Nephron progenitor cell (in vitro differentiated cells): ENCODE measurements around the gene LMX1B.

Source experiments
- DNase-seq: peaks from one replicate; pipeline ENCODE4 v3.0.0; 2021
- H3K27ac Mint-ChIP-seq: 2 replicates; pipeline ENCODE4 v1.8.0; 2021; ENCODE audit warnings: mild to moderate bottlenecking, moderate library complexity, mixed read lengths
- H3K27me3 Mint-ChIP-seq: 2 replicates; pipeline ENCODE4 v1.8.0; 2021; ENCODE audit warnings: mild to moderate bottlenecking, low read depth, mixed read lengths; ENCODE audit not compliant: poor library complexity
- H3K36me3 Mint-ChIP-seq: 2 replicates; pipeline ENCODE4 v1.8.0; 2021; ENCODE audit warnings: low read depth, mixed read lengths
- H3K4me1 Mint-ChIP-seq: 2 replicates; pipeline ENCODE4 v1.8.0; 2021; ENCODE audit warnings: mixed read lengths
- H3K4me3 Mint-ChIP-seq: 2 replicates; pipeline ENCODE4 v1.8.0; 2021; ENCODE audit warnings: mild to moderate bottlenecking, moderate library complexity, mixed read lengths
- H3K9me3 Mint-ChIP-seq: 2 replicates; pipeline ENCODE4 v1.8.0; 2021; ENCODE audit warnings: mild to moderate bottlenecking, moderate library complexity, mixed read lengths
- CTCF ChIP-seq: fragments of 200-600 bp; sonication (generic); IDR thresholded peaks from 2 replicates; pipeline ENCODE4 v1.5.0; 2021; ENCODE audit warnings: antibody characterized with exemption

Gene LMX1B

GRCh38 chr9:126733005-126733404, 119.3 kb downstream of the LMX1B start:
- no peak overlapping the region for H3K4me3 Mint-ChIP-seq
- no peak for TF ChIP-seq CTCF
- peaks cover 38% of the 10 kb centered on the region for H3K27me3 Mint-ChIP-seq
- no peak for DNase-seq
- peaks cover 56% of the 10 kb centered on the region for H3K9me3 Mint-ChIP-seq
- H3K36me3 Mint-ChIP-seq, result no peaks in the 10 kb centered on the region
- no peaks in the 10 kb centered on the region for H3K4me1 Mint-ChIP-seq
- no peak overlapping the region for H3K27ac Mint-ChIP-seq

- DNase-seq, result no peak
- H3K4me1 Mint-ChIP-seq, result no peaks in the 10 kb centered on the region
- H3K4me3 Mint-ChIP-seq, result no peak overlapping the region
- H3K9me3 Mint-ChIP-seq, result peaks cover 42% of the 10 kb centered on the region
- H3K36me3 Mint-ChIP-seq, result no peaks in the 10 kb centered on the region
- peaks cover 48% of the 10 kb centered on the region for H3K27me3 Mint-ChIP-seq
- H3K27ac Mint-ChIP-seq, result no peak overlapping the region
- TF ChIP-seq CTCF, result no peak
These were observed 121.1 kb downstream of the LMX1B start for GRCh38 chr9:126734877-126735276.

GRCh38 chr9:126735482-126735881, 121.8 kb downstream of the LMX1B start:
- DNase-seq, result no peak
- Mint-ChIP-seq H3K27ac (no peak overlapping the region), H3K4me3 (no peak overlapping the region), H3K27me3 (peaks cover 54% of the 10 kb centered on the region), H3K36me3 (no peaks in the 10 kb centered on the region), H3K4me1 (no peaks in the 10 kb centered on the region), H3K9me3 (peaks cover 42% of the 10 kb centered on the region)
- no peak for TF ChIP-seq CTCF

GRCh38 chr9:126738553-126738952, 124.8 kb downstream of the LMX1B start:
- TF ChIP-seq CTCF, result no peak
- Mint-ChIP-seq H3K4me1 (no peaks in the 10 kb centered on the region), H3K4me3 (no peak overlapping the region), H3K9me3 (peaks cover 32% of the 10 kb centered on the region), H3K36me3 (no peaks in the 10 kb centered on the region), H3K27me3 (peaks cover 63% of the 10 kb centered on the region), H3K27ac (no peak overlapping the region)
- DNase-seq, result no peak

- Mint-ChIP-seq H3K4me1 (peaks cover 25% of the 10 kb centered on the region), H3K36me3 (no peaks in the 10 kb centered on the region), H3K9me3 (no peaks in the 10 kb centered on the region), H3K4me3 (no peak overlapping the region), H3K27ac (no peak overlapping the region), H3K27me3 (peaks cover 64% of the 10 kb centered on the region)
- DNase-seq, result no peak
- TF ChIP-seq CTCF, result no peak
These were observed 129.3 kb downstream of the LMX1B start for GRCh38 chr9:126743041-126743440.

GRCh38 chr9:126745574-126746411, 132.1 kb downstream of the LMX1B start:
- Mint-ChIP-seq H3K27ac (peak overlapping the region; percentile 6), H3K4me1 (peaks cover 27% of the 10 kb centered on the region), H3K27me3 (peaks cover 63% of the 10 kb centered on the region), H3K9me3 (no peaks in the 10 kb centered on the region), H3K36me3 (no peaks in the 10 kb centered on the region), H3K4me3 (no peak overlapping the region)
- no peak for DNase-seq
- no peak for TF ChIP-seq CTCF
